CD4-positive, alpha-beta T cell treated with Interleukin-1 beta for 1 hour (primary cell): ENCODE measurements around the gene PTPRF.
"Not testable (repeated sequence)": the region's sequence is repeated elsewhere in the genome, so short reads cannot be mapped to it uniquely, and the experiment has no call there.

Experiments used
- DNase-seq, 2 donors: peaks; one replicate each; pipeline ENCODE4 v3.0.0-alpha.2; 2020 to 2022

PTPRF gene

GRCh38 chr1:43538969-43539368 lies 8.3 kb downstream of the PTPRF start:
- no peak for DNase-seq

- no peak for DNase-seq
Measured at GRCh38 chr1:43539726-43540434, 9.2 kb downstream of the PTPRF start.

- no peak for DNase-seq
Measured at GRCh38 chr1:43540653-43541071, 10.0 kb downstream of the PTPRF start.

GRCh38 chr1:43541141-43541540 lies 10.5 kb downstream of the PTPRF start:
- no peak for DNase-seq

- no peak for DNase-seq
Measured at GRCh38 chr1:43541721-43542401, 11.2 kb downstream of the PTPRF start.

GRCh38 chr1:43542527-43543458 lies 12.1 kb downstream of the PTPRF start:
- no peak for DNase-seq

- no peak for DNase-seq
Measured at GRCh38 chr1:43543567-43543966, 12.9 kb downstream of the PTPRF start.

GRCh38 chr1:43545339-43545694 lies 14.6 kb downstream of the PTPRF start:
- DNase-seq, result no peak

- no peak for DNase-seq
Measured at GRCh38 chr1:43545695-43546387, 15.2 kb downstream of the PTPRF start.

GRCh38 chr1:43546388-43547100 lies 15.9 kb downstream of the PTPRF start:
- DNase-seq, result no peak

- no peak for DNase-seq
Measured at GRCh38 chr1:43547538-43548072, 16.9 kb downstream of the PTPRF start.

- no peak for DNase-seq
Measured at GRCh38 chr1:43548285-43549271, 17.9 kb downstream of the PTPRF start.

- not testable (repeated sequence) for DNase-seq
Measured at GRCh38 chr1:43549394-43549793, 18.7 kb downstream of the PTPRF start.

GRCh38 chr1:43549921-43550597 lies 19.4 kb downstream of the PTPRF start:
- no peak for DNase-seq

- no peak for DNase-seq
Measured at GRCh38 chr1:43550598-43551246, 20.0 kb downstream of the PTPRF start.

GRCh38 chr1:43551396-43551888 lies 20.8 kb downstream of the PTPRF start:
- DNase-seq, result no peak

GRCh38 chr1:43552059-43552742 lies 21.5 kb downstream of the PTPRF start:
- DNase-seq, result no peak

GRCh38 chr1:43552813-43553212 lies 22.1 kb downstream of the PTPRF start:
- no peak for DNase-seq
